IPS-20b (cell line): ENCODE measurements around the gene KCNIP4.

ENCODE experiments used
- H3K27ac ChIP-seq: one replicate; pipeline ENCODE4 v1.5.1; 2013; ENCODE audit warnings: low read length
- H3K27me3 ChIP-seq: 2 replicates; pipeline ENCODE4 v1.6.1; 2013; ENCODE audit warnings: mild to moderate bottlenecking, low read length, inconsistent platforms; ENCODE audit not compliant: insufficient read depth
- H3K36me3 ChIP-seq: 2 replicates; pipeline ENCODE4 v1.6.1; 2013; ENCODE audit warnings: low read depth, mild to moderate bottlenecking, inconsistent platforms, low read length, moderate library complexity; ENCODE audit not compliant: insufficient read depth
- H3K4me1 ChIP-seq: 2 replicates; pipeline ENCODE4 v1.6.1; 2013; ENCODE audit warnings: mild to moderate bottlenecking, control low read depth, inconsistent platforms, low read length, moderate library complexity; ENCODE audit not compliant: insufficient read depth
- H3K4me3 ChIP-seq: 2 replicates; pipeline ENCODE4 v1.5.1; 2013; ENCODE audit warnings: mild to moderate bottlenecking, low read length, inconsistent platforms
- H3K9ac ChIP-seq: 2 replicates; pipeline ENCODE4 v1.6.1; 2013; ENCODE audit warnings: low read depth, mild to moderate bottlenecking, inconsistent platforms, low read length, moderate library complexity
- H3K9me3 ChIP-seq: 2 replicates; pipeline ENCODE4 v1.6.1; 2013; ENCODE audit warnings: mild to moderate bottlenecking, low read depth, low read length, inconsistent platforms; ENCODE audit not compliant: insufficient read depth

KCNIP4 gene

GRCh38 chr4:21900211-21900610 is 48.4 kb downstream of the KCNIP4 start:
- no peaks in the 10 kb centered on the region for H3K36me3 ChIP-seq
- no peaks in the 10 kb centered on the region for H3K4me1 ChIP-seq
- no peaks in the 10 kb centered on the region for H3K9me3 ChIP-seq
- H3K27me3 ChIP-seq: no peaks in the 10 kb centered on the region
- no peak overlapping the region for H3K4me3 ChIP-seq
- no peak overlapping the region for H3K27ac ChIP-seq
- no peak overlapping the region for H3K9ac ChIP-seq

- no peaks in the 10 kb centered on the region for H3K9me3 ChIP-seq
- no peaks in the 10 kb centered on the region for H3K27me3 ChIP-seq
- H3K4me3 ChIP-seq: no peak overlapping the region
- no peak overlapping the region for H3K9ac ChIP-seq
- H3K4me1 ChIP-seq: no peaks in the 10 kb centered on the region
- no peak overlapping the region for H3K27ac ChIP-seq
- H3K36me3 ChIP-seq: no peaks in the 10 kb centered on the region
These were observed 50.5 kb downstream of the KCNIP4 start for GRCh38 chr4:21898101-21898500.

DNA sequence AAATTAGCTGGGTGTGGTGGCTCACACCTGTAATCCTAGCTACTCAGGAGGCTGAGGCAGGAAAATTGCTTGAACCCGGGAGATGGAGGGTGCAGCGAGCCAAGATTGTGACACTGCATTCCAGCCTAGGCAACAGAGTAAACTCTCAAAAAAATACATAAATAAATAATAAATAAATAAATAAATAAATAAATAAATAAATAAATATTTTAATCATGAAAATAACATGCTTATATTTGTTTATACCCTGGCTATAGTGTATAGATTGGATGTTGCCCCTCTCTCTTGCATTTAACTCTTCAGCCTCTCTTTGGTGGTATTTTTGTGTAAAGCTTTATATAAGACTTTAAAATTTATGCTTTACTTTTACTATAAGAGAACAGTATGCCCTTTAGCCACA is 51.8 kb downstream of the KCNIP4 start:
- no peaks in the 10 kb centered on the region for H3K4me1 ChIP-seq
- no peaks in the 10 kb centered on the region for H3K36me3 ChIP-seq
- no peak overlapping the region for H3K4me3 ChIP-seq
- H3K9me3 ChIP-seq: no peaks in the 10 kb centered on the region
- H3K27me3 ChIP-seq: no peaks in the 10 kb centered on the region
- no peak overlapping the region for H3K9ac ChIP-seq
- no peak overlapping the region for H3K27ac ChIP-seq

GRCh38 chr4:21893136-21893535 is 55.4 kb downstream of the KCNIP4 start:
- H3K9ac ChIP-seq: no peak overlapping the region
- H3K4me3 ChIP-seq: no peak overlapping the region
- no peaks in the 10 kb centered on the region for H3K36me3 ChIP-seq
- H3K9me3 ChIP-seq: no peaks in the 10 kb centered on the region; the same call in 1 of the 2 replicates
- no peak overlapping the region for H3K27ac ChIP-seq
- H3K4me1 ChIP-seq: no peaks in the 10 kb centered on the region
- no peaks in the 10 kb centered on the region for H3K27me3 ChIP-seq

DNA sequence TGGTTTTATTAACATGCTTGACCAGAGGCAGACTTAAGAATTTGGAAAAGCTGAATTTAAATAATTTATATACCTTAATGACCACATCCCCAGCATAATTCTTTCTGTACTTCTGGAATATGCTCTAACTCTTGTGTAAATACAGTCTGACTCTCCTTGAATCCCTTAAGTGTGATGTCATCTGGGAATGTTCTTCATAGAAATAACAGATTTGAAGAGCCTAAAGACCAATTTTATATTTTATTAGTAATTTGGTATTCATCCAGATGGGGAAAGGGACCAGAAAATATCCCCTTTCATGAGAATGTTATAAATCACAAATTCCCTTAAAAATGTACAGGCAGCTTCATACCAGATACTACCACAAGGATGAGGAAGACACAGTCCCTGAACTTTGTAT is 58.3 kb downstream of the KCNIP4 start:
- Histone ChIP-seq H3K4me1 (no peaks in the 10 kb centered on the region), H3K27ac (no peak overlapping the region), H3K9me3 (no peaks in the 10 kb centered on the region; the same call in 1 of the 2 replicates), H3K9ac (no peak overlapping the region), H3K36me3 (no peaks in the 10 kb centered on the region), H3K4me3 (no peak overlapping the region), H3K27me3 (no peaks in the 10 kb centered on the region)

DNA sequence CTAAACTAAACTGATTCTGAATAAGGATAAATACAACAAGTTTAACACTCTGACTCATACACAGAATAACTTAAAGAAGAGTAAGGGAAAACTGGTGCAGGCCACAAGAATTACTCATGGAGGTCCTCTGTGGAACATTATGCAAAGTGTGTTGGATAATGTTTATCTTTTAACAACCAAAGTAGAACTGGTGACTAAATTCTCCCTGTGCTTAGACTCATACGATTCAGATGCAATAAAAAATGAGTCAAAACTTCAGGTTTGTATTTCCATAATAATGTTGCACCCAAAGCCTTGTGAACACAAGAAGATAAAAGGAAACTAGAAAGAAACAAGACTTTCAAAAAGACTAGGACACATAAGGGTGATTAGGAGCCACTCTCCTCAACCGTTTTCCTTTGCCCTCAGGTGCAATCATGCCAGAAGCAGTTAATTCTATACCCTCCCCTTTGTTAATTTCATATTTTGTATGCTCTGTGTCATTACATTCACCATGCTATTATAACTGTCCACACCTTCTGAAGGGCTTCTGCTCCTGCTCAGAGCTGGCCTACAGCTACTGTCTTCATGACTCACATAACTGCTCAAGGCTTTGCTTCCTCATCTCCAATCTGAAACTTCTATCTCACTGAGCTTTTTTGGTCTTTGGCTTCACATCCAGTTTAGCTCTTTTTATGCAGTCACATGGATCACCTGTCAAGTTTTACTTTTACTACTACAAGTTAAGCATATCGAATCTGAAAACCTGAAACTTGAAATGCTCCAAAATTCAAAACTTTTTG is 60.2 kb downstream of the KCNIP4 start:
- Histone ChIP-seq H3K36me3 (no peaks in the 10 kb centered on the region), H3K27ac (no peak overlapping the region), H3K27me3 (no peaks in the 10 kb centered on the region), H3K9me3 (no peaks in the 10 kb centered on the region; the same call in 1 of the 2 replicates), H3K4me1 (no peaks in the 10 kb centered on the region), H3K9ac (no peak overlapping the region), H3K4me3 (no peak overlapping the region)

DNA sequence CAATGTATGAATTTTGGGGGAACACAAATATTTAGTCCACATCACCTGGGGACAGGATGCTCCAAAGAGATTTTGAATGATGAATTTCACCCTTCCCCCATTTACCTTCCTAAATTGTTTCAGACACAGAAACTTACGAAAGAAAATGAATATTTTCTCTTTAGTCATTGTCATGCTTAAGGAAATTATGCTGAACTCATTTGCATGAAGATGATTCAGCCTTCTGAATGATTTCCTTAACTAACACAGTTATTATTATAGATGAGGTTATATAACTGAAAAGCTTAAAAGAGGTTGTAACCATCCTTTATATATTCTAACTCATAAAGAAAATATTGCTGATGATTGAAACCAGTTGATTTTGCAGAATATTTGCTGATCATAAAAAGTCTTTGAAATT is 61.1 kb downstream of the KCNIP4 start:
- no peaks in the 10 kb centered on the region; the same call in 1 of the 2 replicates for H3K9me3 ChIP-seq
- no peak overlapping the region for H3K9ac ChIP-seq
- H3K36me3 ChIP-seq: no peaks in the 10 kb centered on the region
- H3K27ac ChIP-seq: no peak overlapping the region
- no peaks in the 10 kb centered on the region for H3K27me3 ChIP-seq
- H3K4me3 ChIP-seq: no peak overlapping the region
- no peaks in the 10 kb centered on the region for H3K4me1 ChIP-seq

DNA sequence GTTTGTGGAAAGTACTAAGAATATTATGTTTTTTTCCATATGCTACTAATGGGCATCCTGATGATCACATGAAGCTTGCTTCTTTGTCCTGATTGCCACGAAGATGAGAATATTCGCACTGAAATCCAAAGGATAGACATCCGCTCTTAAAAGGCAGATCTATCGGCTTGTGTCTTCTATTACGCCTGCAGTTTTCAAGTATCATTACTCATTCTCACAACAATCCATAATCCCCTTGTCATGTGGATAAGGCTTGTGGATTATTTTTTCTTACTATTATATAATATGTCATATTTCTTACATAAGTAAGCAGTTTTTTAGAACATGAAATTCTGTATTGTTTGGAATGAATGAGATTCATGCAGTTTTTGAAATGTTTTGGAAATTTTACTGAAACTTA is 62.8 kb downstream of the KCNIP4 start:
- Histone ChIP-seq H3K4me3 (no peak overlapping the region), H3K9me3 (no peaks in the 10 kb centered on the region; the same call in 1 of the 2 replicates), H3K9ac (no peak overlapping the region), H3K36me3 (no peaks in the 10 kb centered on the region), H3K27me3 (no peaks in the 10 kb centered on the region), H3K4me1 (no peaks in the 10 kb centered on the region), H3K27ac (no peak overlapping the region)

GRCh38 chr4:21885241-21885640 is 63.3 kb downstream of the KCNIP4 start:
- Histone ChIP-seq H3K27me3 (no peaks in the 10 kb centered on the region), H3K9ac (no peak overlapping the region), H3K9me3 (no peaks in the 10 kb centered on the region; the same call in 1 of the 2 replicates), H3K4me1 (no peaks in the 10 kb centered on the region), H3K4me3 (no peak overlapping the region), H3K27ac (no peak overlapping the region), H3K36me3 (no peaks in the 10 kb centered on the region)

DNA sequence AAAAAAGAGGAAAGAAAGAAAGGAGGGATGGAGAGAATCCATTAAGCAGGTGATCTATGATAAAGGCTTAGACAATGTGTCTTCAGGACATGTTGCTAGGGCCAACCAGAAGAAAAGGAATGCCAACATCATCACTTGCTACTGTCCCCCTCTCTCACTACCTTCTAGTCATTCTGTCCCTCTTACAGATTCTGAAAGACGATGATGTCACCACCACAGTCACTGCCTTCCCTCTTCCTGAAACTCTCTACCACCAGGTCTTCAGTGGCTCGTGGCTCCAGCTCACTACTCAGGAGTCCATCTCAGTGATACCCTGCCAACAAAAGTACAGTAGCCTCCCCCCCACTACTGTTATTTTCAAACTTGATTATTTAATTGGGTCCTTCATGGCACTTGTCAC is 64.0 kb downstream of the KCNIP4 start:
- Histone ChIP-seq H3K9me3 (no peaks in the 10 kb centered on the region; the same call in 1 of the 2 replicates), H3K4me3 (no peak overlapping the region), H3K9ac (no peak overlapping the region), H3K4me1 (no peaks in the 10 kb centered on the region), H3K27ac (no peak overlapping the region), H3K27me3 (no peaks in the 10 kb centered on the region), H3K36me3 (no peaks in the 10 kb centered on the region)

- H3K36me3 ChIP-seq: no peaks in the 10 kb centered on the region
- H3K9ac ChIP-seq: no peak overlapping the region
- no peaks in the 10 kb centered on the region for H3K9me3 ChIP-seq
- H3K4me3 ChIP-seq: no peak overlapping the region
- H3K27me3 ChIP-seq: no peaks in the 10 kb centered on the region
- H3K4me1 ChIP-seq: no peaks in the 10 kb centered on the region
- no peak overlapping the region for H3K27ac ChIP-seq
These were observed 66.3 kb downstream of the KCNIP4 start for GRCh38 chr4:21882051-21882839.

DNA sequence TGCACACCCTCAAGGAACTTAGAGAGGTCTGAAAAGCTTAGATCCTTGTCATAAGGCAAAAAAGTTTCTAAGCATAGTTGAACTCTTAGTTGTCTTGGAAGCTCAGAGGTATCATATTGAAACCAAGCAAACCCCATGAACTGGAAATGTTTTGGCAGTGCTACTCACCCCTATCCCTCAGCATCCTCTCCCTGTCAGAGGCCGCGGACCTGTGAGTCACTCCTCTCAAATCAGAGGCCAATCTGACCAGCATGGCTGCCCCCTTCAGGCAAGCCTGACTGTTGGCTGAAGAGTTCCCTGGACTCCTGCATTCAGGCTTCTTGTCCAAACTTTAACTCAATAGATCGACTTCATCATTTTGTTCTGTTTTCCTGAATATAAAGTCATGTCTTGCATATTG is 69.4 kb downstream of the KCNIP4 start:
- Histone ChIP-seq H3K36me3 (no peaks in the 10 kb centered on the region), H3K9me3 (no peaks in the 10 kb centered on the region), H3K27ac (no peak overlapping the region), H3K4me1 (no peaks in the 10 kb centered on the region), H3K4me3 (no peak overlapping the region), H3K27me3 (no peaks in the 10 kb centered on the region), H3K9ac (no peak overlapping the region)
